Brain microvascular endothelial cell (primary cell): ENCODE measurements around the gene SLC25A5.

Experiments
- DNase-seq: peaks from one replicate; pipeline ENCODE4 v3.0.0-alpha.2; 2020
- H3K27ac ChIP-seq: fragments of 250-450 bp; sonication (Bioruptor Pico); 2 replicates; pipeline ENCODE4 v1.5.1; 2020; ENCODE audit warnings: mild to moderate bottlenecking, moderate library complexity
- H3K27me3 ChIP-seq: fragments of 250-450 bp; sonication (Bioruptor Pico); replicated peaks from 2 replicates; pipeline ENCODE4 v1.5.1; 2020; ENCODE audit warnings: mild to moderate bottlenecking
- H3K36me3 ChIP-seq: fragments of 250-450 bp; sonication (Bioruptor Pico); replicated peaks from 2 replicates; pipeline ENCODE4 v1.5.1; 2020; ENCODE audit warnings: mild to moderate bottlenecking
- H3K4me3 ChIP-seq: 2 replicates; pipeline ENCODE4 v1.5.1; 2011; ENCODE audit warnings: low read depth, mild to moderate bottlenecking, control low read depth, low read length, moderate library complexity
- in situ Hi-C: cut with HindIII; loops from 2 replicates; pipeline ENCODE4 v1.10.0; 2017; ENCODE audit warnings: low sequenced_read_pairs, low pct_ligation_motif_present
- TF ChIP-seq, protein P1 (sequence below): IDR thresholded peaks from 2 replicates; pipeline ENCODE4 v1.5.1; 2011; ENCODE audit warnings: low read depth, mild to moderate bottlenecking, moderate library complexity, low read length, control low read depth, inconsistent platforms; ENCODE audit errors: missing control alignments

SLC25A5 gene

DNA sequence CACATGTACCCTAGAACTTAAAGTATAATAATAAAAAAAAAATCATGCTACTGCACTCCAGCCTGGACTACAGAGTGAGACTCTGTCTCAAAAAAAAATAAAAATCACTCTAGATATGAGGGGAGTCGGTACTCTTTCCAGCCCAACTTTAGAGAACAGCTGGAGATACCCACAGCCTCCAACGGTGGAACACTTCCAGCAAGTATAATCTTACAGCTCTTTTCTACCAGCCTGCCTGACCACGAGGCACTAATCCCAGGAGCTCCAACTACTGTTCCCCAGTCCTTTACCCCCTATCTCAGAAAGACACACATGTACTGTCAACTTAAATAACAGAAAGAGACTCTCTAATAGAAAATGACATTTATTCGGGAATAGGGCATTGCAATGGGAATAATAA is 50.1 kb downstream of the SLC25A5 start:
- DNase-seq = no peak
- Histone ChIP-seq H3K27ac (no peak overlapping the region), H3K4me3 (no peak overlapping the region), H3K36me3 (no peaks in the 10 kb centered on the region), H3K27me3 (no peaks in the 10 kb centered on the region)
- TF ChIP-seq, protein P1, sequence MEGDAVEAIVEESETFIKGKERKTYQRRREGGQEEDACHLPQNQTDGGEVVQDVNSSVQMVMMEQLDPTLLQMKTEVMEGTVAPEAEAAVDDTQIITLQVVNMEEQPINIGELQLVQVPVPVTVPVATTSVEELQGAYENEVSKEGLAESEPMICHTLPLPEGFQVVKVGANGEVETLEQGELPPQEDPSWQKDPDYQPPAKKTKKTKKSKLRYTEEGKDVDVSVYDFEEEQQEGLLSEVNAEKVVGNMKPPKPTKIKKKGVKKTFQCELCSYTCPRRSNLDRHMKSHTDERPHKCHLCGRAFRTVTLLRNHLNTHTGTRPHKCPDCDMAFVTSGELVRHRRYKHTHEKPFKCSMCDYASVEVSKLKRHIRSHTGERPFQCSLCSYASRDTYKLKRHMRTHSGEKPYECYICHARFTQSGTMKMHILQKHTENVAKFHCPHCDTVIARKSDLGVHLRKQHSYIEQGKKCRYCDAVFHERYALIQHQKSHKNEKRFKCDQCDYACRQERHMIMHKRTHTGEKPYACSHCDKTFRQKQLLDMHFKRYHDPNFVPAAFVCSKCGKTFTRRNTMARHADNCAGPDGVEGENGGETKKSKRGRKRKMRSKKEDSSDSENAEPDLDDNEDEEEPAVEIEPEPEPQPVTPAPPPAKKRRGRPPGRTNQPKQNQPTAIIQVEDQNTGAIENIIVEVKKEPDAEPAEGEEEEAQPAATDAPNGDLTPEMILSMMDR = no peak
- in situ Hi-C loops = no loop called here
